GM19240 (cell line): ENCODE measurements around the gene YAP1.
"Not testable (repeated sequence)": the region's sequence is repeated elsewhere in the genome, so short reads cannot be mapped to it uniquely, and the experiment has no call there.

ENCODE experiments used
- DNase-seq: peaks from one replicate; pipeline ENCODE4 v3.0.0; 2011; ENCODE audit warnings: low spot score; ENCODE audit not compliant: insufficient read length

Gene YAP1

DNA sequence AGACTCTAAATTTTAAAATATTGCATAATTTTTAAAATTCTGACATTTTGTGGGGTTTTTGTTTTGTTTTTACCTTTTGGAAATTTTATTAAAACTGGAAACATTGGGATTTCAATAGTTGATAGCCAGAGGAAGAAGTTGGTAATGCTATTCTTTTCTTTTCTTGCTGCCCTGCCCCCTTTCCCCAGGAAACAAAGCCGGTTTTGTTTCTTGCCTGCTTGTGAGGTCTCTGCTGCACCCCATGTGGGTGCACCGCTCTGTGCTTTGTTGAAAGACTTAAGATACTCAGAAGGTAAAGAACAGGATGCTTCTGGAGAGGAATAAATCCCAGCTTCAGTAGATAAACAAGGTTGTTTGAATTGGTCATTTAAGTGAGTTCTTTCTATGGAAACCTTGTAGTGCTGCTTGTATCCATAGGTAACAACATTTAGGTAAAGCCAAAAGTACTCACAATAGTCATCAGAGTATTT is 87.5 kb downstream of the YAP1 start:
- DNase-seq = no peak

GRCh38 chr11:102199673-102200072 is 89.4 kb downstream of the YAP1 start:
- DNase-seq = no peak

DNA sequence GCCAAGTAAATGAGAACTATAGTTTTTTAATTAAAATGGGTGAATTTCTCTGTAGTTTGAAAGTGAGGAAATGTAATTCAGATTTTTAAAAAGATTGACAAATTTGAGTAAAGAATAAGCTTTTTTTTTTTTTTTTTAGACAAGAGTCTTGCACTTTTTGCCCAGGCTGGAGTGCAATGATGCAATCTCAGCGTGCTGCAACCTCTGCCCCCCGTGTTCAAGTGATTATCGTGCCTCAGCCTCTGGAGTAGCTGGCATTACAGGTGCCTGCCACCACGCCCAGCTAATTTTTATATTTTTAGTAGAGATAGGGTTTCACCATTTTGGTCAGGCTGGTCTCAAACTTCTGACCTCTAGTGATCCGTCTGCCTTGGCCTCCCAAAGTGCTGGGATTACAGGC is 90.1 kb downstream of the YAP1 start:
- DNase-seq = not testable (repeated sequence)

- DNase-seq = no peak
These were observed 91.5 kb downstream of the YAP1 start for GRCh38 chr11:102201776-102202175.

GRCh38 chr11:102202972-102203371 is 92.7 kb downstream of the YAP1 start:
- no peak for DNase-seq

GRCh38 chr11:102204174-102204573 is 93.9 kb downstream of the YAP1 start:
- no peak for DNase-seq

GRCh38 chr11:102205805-102206204 is 95.6 kb downstream of the YAP1 start:
- DNase-seq = no peak

DNA sequence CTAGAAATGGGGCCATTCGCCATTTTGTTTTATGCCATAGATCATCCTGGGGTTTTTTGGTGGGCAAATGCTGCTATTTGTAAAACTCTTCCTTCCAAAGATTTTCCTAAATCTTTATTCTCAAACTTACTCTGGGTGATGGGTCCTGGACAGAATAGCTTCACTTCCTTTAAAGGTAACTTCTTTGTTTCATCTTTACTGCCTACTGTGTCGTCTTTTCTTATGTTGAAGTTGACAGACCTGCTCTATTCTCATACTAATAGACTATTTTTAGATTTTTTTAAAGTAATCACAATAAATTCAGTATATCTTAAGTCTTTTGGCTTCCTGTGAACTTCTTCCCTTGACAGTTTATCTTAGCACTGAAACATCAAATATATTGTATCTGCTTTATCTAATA is 98.6 kb downstream of the YAP1 start:
- DNase-seq = no peak

- DNase-seq = no peak
These were observed 104.4 kb downstream of the YAP1 start for GRCh38 chr11:102214623-102215022.

- DNase-seq = no peak
These were observed 106.3 kb downstream of the YAP1 start for GRCh38 chr11:102216433-102217075.

- DNase-seq = no peak
These were observed 110.7 kb downstream of the YAP1 start for GRCh38 chr11:102220728-102221467.

DNA sequence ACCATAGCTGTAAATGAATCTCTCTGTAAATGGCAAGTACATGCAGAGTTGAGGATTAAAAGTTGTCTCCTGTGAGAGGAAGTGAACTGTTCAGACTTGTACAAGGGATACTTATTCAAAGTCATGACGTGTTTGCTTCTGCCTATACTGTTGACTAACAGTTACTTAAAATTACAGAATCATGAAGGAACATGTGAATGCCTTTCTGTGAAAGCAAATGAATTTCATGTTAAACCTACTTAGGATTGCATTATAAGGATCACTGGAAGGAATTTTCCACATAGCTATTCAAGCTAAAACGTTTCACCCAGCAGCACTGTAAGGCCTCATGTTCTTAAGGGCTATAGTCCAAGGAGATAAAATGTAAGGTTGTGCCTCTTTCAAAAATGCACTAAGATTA is 113.6 kb downstream of the YAP1 start:
- no peak for DNase-seq

- DNase-seq = no peak
These were observed 115.7 kb downstream of the YAP1 start for GRCh38 chr11:102225689-102226568.

- DNase-seq = no peak
These were observed 116.6 kb downstream of the YAP1 start for GRCh38 chr11:102226702-102227490.

GRCh38 chr11:102229510-102230123 is 119.4 kb downstream of the YAP1 start:
- no peak for DNase-seq

GRCh38 chr11:102230186-102230585 is 119.9 kb downstream of the YAP1 start:
- no peak for DNase-seq

DNA sequence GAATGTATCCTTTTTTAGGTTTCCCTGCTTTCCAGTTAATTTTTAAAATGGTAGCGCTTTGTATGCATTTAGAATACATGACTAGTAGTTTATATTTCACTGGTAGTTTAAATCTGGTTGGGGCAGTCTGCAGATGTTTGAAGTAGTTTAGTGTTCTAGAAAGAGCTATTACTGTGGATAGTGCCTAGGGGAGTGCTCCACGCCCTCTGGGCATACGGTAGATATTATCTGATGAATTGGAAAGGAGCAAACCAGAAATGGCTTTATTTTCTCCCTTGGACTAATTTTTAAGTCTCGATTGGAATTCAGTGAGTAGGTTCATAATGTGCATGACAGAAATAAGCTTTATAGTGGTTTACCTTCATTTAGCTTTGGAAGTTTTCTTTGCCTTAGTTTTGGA is 120.7 kb downstream of the YAP1 start:
- no peak for DNase-seq

DNA sequence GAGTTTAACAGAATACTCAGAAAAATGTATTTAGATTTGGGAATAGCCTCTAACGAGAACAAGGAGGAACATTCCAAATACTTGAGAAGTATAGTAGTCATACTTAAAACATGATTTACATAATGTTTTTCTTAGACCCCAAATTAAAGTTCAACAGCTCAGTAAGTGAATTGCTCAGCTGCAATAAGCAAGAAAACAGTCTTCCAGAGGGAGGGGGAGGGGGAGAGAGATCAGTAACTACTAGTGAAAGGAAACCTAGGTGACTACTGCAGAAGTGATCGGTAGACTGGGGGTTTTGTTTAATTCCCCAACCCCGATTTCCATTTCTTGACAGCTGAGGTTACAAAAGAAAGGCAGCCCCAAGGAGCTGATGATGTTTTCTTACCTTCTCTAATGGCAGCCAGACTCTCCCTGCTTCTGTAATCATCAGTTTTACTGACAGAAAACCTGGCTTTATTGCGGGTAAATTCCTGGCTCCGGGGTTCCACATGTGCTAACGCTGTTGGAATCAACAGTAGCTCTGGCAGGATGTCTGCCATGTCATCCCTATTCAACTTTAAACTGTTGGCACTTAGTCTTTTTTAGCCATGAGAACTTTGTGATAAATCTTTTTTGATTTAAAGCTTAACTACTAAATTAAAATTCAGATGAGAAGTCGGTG is 124.7 kb downstream of the YAP1 start:
- no peak for DNase-seq

DNA sequence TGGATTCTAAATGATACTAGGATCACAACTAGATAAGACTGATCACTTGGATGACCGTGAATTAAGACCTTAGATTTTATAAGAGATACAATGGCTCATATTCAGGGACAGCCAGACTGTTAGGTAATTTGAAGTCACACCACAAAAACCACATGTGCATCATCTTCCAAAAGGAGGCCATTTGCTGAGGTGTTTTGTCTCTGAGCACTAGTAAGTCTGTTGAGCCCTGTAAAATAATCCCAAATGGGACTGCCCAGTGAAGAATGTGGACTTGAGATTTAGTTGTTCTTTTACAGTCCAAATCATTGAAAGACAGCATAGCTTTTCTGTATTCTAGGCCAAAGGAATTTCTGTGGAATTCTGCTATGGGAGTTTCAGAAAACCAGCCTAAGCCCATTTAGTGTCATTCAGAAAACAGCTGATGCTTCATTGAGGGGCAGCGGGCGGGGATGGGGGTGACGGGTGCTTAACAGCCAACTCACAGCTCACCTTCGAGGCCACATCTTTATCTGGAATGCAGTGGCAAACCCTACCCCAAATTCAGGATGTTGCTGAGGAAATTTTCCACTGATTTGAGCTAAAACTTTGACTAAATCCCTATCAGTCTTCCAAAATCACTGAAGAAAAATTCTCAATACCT is 127.0 kb downstream of the YAP1 start:
- no peak for DNase-seq

DNA sequence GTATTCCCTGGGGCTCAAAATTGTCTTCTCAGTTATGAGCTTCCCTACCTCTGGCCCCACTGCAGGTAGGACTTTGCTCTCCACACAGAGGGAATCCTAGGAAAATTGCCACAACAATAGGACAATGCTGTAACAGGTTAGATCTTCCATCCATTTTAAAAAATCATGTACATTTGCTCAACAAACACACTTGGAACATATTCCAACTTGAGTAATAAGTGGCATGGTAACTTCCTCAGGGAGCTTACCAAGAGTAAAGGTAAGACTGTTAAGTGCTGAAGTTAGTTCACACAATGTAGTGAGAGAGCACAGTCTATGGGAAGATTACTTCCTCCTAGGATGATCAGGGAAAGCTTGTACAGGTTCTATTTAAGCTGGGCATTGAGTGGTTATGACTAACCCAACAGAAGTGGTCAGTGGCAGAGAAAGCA is 128.2 kb downstream of the YAP1 start:
- no peak for DNase-seq
